AML-193 (cell line): ENCODE results near the gene MYZAP.
"Not testable (repeated sequence)": the region's sequence is repeated elsewhere in the genome, so short reads cannot be mapped to it uniquely, and the experiment has no call there.

ENCODE experiments used
- DNase-seq, 2 experiments: peaks; one replicate each; lab custom pipeline; 2025; lab: John Stamatoyannopoulos, UW

The MYZAP gene

GRCh38 chr15:57594479-57594878, 2.8 kb downstream of the MYZAP start:
- DNase-seq, result no peak

- DNase-seq, result no peak
Observed at GRCh38 chr15:57595011-57595866, 3.5 kb downstream of the MYZAP start.

DNA sequence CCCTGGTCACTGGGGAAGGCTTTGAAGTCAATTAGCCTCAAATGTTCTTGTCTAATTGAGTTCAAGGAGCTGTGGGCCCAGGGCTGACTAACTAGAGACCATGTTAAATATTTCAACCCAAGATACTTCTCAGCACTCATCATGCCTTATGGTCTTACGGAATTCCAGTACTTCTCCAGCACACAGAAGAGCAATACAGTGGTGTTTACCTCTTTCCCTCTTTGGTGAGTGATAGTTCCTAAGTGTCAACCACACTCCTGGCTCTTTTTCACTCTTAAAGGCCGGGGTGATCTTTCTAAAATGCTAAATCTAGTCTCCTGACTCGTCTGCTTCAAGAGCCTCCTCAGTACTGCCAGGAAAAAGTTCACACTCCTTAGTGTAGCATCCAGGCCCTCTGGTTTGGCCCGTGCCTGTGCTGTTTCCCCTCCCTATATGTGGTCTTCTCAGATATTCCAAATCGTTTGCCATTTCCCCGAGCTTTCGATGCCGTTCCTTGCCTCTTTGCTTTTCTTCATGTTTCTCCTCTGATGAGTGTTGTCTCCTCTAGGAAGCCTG, 4.7 kb downstream of the MYZAP start:
- DNase-seq, result no peak

GRCh38 chr15:57596978-57597377, 5.3 kb downstream of the MYZAP start:
- DNase-seq, result no peak

DNA sequence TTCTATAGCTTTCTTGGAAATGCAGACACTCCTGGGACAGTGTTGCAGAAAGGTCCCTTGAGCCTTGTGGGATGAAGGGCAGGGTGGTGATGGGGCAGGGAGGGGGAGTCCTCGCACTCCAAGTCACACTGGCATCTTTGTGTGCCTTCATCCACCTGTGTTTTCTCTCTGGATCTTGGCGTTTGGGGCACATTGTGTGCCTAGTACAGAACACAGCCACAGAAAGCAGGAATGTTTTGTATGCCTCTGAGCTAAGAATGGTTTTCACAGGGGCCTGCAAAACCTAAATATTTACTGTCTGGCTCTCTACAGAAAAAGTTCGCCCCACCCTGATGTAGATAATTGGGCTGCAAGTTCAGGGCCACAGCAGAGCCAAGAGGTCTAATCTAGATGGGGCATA, 5.7 kb downstream of the MYZAP start:
- DNase-seq, result no peak

- DNase-seq, result no peak
Observed at GRCh38 chr15:57598346-57598745, 6.6 kb downstream of the MYZAP start.

DNA sequence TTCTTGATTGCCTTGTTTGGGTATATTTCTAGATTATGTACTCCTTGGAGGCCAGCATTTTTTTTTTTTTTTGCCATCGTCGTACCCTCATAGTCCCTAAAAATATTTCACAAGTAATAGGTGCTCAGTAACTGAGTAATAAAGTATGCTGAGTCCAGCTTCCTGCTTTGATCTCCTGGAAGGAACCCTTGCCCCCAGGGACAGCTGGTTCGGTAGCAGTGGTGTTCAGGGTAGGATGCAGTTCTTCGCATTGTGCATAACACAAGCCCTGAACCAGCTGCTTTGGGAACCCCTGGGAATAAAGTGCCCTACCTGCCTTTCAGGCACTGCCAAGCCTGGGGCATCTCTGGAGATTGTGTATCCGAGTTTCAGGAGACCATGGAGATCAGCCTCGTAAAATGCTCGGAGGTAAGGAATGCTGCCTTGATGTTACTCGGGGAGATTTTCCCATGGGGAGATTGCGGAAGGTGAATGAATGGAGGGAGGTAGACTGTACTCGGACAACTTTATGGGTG, 7.6 kb downstream of the MYZAP start:
- DNase-seq, result no peak

- DNase-seq, result no peak
Observed at GRCh38 chr15:57600197-57600596, 8.5 kb downstream of the MYZAP start.

DNA sequence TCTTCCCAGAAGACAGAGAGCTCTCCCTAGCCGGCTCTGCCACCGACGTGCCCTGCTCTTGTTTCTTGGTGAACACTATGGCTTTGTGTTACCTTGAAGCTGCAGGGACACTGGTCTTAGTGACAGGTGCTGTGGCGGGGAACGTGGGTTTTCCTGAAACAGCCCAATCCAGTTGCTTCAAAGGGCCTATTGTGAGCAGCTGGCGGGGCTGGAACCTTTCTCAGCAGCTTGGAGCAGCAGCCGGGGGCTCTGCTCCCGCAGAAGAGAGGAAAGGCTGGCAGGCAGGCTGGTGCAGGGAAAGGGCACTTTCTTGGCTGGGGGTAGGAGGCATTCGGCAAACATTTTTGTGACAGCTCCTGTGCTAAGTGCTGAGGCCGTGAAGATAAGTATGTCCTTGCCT, 12.8 kb downstream of the MYZAP start:
- DNase-seq, result no peak

DNA sequence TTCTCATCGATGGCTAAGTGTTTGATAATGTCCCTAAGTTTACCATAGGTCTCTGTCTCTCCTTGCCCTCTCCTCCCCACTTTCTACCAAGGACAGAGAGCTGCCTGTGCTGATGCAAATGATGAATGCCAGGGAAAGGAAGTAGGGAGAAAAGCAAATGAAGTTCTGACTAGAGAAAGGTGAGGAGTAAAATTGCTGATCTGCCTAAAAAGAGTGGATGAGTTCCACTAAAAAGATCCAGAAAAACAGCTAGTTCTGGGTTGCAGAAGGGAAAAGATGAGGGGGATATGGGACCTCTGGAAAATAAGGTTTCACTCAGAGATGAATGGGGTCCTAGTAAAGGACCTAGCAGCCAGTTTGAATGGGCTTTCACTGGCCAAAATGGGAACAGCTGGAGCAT, 13.8 kb downstream of the MYZAP start:
- DNase-seq, result no peak

DNA sequence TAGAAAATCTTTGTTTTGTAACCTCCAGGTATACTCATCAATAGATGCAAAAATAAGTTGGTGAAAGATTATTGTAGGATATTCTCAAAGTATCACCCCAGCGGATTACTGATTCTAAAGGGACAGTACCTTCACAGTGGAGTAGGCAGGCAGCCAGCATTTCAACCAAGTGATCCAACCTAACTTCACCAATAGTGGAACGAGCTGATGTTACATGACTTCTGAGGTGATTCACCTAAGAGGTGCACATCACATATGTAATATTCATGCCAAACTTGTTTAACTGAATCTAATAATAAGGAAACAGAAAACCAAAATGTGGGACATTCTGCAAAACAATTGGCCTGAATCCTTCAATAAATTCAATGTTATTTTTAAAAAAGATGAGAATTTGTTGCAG, 14.3 kb downstream of the MYZAP start:
- DNase-seq, result no peak

GRCh38 chr15:57606816-57607215, 15.1 kb downstream of the MYZAP start:
- DNase-seq, result no peak

- DNase-seq, result no peak
Observed at GRCh38 chr15:57607570-57608000, 15.9 kb downstream of the MYZAP start.

DNA sequence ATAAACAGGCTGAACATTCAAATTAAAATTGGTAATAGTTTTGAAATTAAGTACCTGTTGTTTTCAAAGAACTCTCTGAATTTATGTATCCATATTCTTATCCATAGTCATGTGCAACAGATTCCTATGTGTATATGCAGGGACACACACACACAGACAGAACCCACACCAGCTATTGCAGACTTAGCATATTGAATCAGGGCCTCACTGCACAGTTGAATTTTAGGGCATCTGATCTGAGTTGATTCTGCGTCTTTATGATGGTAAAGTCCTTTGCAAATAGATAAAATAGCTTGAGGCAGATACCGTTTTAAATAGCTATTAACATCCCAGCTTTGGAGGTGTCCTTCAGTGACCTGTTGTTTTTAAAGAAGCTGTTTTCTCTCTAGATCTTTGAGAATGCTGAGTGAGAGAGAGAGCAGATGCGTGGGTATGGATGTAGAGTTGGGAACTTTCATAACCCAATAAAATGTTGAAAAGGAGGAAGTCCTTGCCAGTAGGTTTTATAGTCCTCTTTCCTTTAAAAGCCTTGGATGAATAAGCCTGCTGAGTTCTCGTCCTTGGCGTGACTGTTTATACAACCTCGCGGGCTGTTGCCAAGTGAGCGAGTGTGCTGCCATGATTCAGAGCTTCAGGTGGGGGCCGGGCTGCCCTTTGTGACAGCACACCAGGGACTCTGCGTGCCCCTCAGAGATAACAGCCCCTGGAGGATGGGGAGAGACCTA, 18.3 kb downstream of the MYZAP start:
- no peak for DNase-seq

DNA sequence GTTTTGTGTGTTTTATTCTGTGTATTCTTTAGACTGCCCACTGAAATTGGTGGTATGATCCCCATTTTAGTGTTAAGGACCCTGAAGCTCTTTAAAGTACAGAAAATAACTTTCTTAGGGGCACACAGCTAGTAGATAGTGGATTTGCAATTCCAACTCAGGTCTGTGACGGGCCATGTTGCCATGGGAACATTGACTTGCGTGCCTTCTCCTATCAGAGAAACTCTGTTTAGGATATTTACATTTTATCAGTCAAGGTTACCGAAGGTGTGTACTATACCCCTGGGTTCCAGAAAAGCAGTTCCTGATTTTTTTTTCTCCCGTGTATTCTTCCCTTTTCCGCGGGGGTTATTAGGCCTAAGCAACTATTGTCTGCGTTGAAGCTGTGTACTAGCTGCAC, 19.4 kb downstream of the MYZAP start:
- DNase-seq, result no peak

- DNase-seq, result no peak
Observed at GRCh38 chr15:57611938-57612337, 20.2 kb downstream of the MYZAP start.

DNA sequence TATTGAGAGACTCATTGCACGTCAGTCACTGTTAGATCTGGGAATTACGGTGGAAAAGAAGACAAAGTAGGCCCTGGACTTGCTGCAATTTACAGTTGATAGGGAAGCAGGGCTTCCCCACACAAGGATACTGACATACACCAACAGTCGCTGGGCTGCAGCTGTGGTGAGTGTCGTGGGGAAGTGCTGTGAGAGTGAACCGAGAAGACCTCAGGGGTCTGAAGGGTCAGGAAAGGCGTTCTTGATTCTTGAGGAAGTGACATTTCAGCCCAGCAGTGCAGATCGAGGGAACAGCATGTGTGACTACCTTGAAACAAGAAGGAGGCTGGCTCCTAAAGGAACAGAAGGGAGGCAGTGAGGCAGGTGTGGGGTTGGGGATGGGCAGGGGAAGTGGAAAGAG, 22.5 kb downstream of the MYZAP start:
- no peak for DNase-seq

DNA sequence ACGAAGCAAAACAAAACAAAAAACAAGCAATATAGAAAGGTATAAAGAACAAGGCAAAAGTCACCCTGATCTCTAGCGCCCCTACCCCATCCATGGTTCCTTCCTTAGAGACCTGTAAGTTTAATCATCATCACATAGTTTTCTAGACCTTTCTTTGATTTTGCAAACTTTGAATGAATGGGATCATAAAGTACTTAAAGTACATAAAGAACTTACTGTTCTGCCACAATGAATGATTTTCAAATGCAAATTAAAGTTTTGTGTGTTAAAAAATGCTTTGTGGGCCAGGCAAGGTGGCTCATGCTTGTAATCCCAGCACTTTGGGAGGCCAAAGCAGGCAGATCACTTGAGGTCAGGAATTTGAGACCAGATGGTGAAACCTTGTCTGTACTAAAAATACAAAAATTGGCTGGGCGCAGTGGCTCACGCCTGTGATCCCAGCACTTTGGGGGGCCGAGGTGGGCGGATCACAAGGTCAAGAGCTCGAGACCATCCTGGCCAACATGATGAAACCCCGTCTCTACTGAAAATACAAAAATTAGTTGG, 24.3 kb downstream of the MYZAP start:
- not testable (repeated sequence) for DNase-seq

GRCh38 chr15:57618325-57618724, 26.6 kb downstream of the MYZAP start:
- DNase-seq, result no peak

GRCh38 chr15:57619746-57620145, 28.0 kb downstream of the MYZAP start:
- DNase-seq, result no peak

DNA sequence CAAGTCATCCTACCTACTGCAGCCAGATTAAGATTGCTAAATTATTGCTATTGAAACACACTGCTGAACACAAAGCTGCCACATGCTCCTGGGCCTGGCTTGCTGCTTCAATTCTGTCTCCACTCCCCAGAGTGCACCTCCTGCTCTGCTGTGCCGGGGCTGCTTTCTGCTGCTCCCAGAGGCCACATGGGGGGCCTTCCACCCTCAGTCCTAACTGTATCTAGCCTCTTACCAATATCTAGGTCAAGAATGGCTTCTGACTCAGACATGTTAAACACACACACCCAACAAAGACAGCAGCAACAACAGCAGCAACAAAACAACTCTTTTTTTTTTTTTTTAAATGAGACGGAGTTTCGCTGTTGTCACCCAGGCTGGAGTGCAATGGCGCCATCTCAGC, 33.0 kb downstream of the MYZAP start:
- no peak for DNase-seq

DNA sequence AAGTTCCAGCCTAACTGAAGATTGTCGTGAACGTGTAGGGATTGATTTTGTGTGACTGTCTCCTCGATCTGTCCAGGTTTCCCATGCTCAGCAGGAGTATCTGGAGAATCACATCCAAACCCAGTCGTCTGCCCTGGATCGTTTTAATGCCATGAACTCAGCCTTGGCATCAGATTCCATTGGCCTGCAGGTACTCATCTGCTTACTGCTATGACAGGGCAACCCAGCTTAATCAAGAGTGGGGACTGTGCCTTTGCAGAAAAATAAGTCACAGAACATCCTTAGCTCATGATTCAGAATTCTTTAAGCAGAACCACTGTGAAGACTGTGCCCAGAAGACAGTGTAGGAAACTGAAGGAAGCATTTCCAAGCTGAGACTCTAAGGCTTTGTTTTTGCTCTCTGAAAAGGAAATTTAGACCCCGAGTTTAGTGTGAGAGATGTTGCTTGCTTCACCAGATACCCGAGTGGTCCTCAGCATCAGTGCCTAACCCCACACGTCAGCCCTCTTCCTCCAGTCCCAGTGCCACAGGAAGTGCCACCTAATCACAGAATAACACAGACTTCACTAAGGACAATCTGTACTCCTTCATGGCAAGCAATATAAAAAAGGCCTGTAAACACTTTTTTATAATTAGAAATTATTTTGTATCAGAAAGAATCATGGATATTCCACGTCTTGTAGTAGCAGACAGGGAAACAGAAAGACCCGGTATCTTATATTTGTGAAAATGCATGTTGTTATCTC, 34.2 kb downstream of the MYZAP start:
- no peak for DNase-seq
